Osteocyte (in vitro differentiated cells): ENCODE measurements around the gene CDH4. TPM values are rescaled to one million over a fixed set of nuclear protein-coding genes. Genes with fewer than 3 reads are reported as not detected.

Source experiments
- DNase-seq: peaks from one replicate; pipeline ENCODE4 v3.0.0; 2021; ENCODE audit warnings: mixed read lengths; ENCODE audit not compliant: unreplicated experiment; ENCODE audit errors: extremely low spot score
- H3K27ac Mint-ChIP-seq: one replicate; pipeline ENCODE4 v1.8.0; 2021; ENCODE audit warnings: mild to moderate bottlenecking, mixed read lengths; ENCODE audit not compliant: unreplicated experiment
- H3K27me3 Mint-ChIP-seq: one replicate; pipeline ENCODE4 v1.8.0; 2021; ENCODE audit warnings: mixed read lengths; ENCODE audit not compliant: unreplicated experiment
- H3K36me3 Mint-ChIP-seq: one replicate; pipeline ENCODE4 v1.8.0; 2021; ENCODE audit warnings: mixed read lengths; ENCODE audit not compliant: unreplicated experiment
- H3K4me1 Mint-ChIP-seq: one replicate; pipeline ENCODE4 v1.8.0; 2021; ENCODE audit warnings: mixed read lengths; ENCODE audit not compliant: unreplicated experiment
- H3K4me3 Mint-ChIP-seq: one replicate; pipeline ENCODE4 v1.8.0; 2021; ENCODE audit warnings: mild to moderate bottlenecking, moderate library complexity, mixed read lengths; ENCODE audit not compliant: unreplicated experiment
- H3K9me3 Mint-ChIP-seq: one replicate; pipeline ENCODE4 v1.8.0; 2021; ENCODE audit warnings: mixed read lengths; ENCODE audit not compliant: unreplicated experiment
- total RNA-seq: library from RNA; stranded (reverse); gene quantifications from 2 replicates; pipeline ENCODE4 v1.2.1, GENCODE V29; 2021
- TF ChIP-seq, protein P1 (sequence below): fragments of 200-600 bp; sonication (generic); IDR thresholded peaks from 2 replicates; pipeline ENCODE4 v1.5.0; 2021; ENCODE audit warnings: antibody characterized with exemption, mild to moderate bottlenecking, moderate library complexity

Gene CDH4
- total RNA-seq, 1 donor from 2014 or later: 1.3 TPM

DNA sequence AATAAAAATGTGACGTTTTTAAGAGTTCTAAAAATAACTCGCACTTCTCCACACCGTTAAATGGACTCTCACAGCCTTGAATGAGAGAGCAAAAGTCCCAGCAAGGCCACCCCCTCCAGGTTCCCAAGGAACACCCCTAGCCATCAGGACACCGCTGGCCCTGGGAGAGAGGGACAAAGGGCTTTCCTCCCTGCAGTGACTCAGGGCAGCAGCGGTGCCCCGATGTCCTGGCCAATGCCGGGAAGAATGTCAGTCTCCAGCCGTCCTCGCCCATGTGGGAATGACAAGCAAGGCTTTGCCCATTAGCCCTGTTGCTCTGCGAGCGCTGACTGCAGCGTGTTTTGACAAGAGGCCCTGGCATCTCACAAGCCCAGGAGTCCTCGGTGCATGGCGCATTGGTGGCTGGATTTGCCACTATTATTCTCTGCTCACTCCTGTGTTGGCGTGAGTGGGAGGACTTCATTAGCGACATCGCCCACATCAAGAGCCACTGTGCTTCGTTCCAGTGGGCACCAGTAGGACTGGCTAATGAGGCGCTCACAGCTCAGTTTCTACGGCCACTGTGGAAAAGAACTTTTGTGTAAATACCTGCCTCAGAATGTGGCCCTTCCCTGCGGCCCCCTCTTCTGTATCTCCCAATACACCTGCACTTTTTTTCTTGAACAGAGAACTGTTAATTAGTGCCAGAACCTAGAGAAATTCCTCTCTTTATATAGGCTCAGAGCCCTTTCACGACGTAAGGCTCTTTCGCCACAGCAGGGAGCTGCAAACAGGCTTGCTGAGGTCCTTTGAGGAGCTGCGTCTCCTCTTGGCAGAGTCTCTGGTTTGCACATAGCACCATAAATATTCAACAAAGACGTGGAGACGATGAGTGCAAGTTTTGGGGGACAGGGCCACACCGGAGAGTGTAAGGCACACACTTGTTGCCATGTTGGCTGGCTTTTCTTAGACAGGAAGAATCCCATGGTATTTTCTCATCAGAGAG is 477.0 kb downstream of the CDH4 start:
- DNase-seq: no peak
- H3K9me3 Mint-ChIP-seq: no peaks in the 10 kb centered on the region
- no peaks in the 10 kb centered on the region for H3K4me1 Mint-ChIP-seq
- TF ChIP-seq, protein P1, sequence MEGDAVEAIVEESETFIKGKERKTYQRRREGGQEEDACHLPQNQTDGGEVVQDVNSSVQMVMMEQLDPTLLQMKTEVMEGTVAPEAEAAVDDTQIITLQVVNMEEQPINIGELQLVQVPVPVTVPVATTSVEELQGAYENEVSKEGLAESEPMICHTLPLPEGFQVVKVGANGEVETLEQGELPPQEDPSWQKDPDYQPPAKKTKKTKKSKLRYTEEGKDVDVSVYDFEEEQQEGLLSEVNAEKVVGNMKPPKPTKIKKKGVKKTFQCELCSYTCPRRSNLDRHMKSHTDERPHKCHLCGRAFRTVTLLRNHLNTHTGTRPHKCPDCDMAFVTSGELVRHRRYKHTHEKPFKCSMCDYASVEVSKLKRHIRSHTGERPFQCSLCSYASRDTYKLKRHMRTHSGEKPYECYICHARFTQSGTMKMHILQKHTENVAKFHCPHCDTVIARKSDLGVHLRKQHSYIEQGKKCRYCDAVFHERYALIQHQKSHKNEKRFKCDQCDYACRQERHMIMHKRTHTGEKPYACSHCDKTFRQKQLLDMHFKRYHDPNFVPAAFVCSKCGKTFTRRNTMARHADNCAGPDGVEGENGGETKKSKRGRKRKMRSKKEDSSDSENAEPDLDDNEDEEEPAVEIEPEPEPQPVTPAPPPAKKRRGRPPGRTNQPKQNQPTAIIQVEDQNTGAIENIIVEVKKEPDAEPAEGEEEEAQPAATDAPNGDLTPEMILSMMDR: no peak
- H3K27me3 Mint-ChIP-seq: peaks cover 2% of the 10 kb centered on the region
- H3K4me3 Mint-ChIP-seq: no peak overlapping the region
- no peaks in the 10 kb centered on the region for H3K36me3 Mint-ChIP-seq
- no peak overlapping the region for H3K27ac Mint-ChIP-seq

DNA sequence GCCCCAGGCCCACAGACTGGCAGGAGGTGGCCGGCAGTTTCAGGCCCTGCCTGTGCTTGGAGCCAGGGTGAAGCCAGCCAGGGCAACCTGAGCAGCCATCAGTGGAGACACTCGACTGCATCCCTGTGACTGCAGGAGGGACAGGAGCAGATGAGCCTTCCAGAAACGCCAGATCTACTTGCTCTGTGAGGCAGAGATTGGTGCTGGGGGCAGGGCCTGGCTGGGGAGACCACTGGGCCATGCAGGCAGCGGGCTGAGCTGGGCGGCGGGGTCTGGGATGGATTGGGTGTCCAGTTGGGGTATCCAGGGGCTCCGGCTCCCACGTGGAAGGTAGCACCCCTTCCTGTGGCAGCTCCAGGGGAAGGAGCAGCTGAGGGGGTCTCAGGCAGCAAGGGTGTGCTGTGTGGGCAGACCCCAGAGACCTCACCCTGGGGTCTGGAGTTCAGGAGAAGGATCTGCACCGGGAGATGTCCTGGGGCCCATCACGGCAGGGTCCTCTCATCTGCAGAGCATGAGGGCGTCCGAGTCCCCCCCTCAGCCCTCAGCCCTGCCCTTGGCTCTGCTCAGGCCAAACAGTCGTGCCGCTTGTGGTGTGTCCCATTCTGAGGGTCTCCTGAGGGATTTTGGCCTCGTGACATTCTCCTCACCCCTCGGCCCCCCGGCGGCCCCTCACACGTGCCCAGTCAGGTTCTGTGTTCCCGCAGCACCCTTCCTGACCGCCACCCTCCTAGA is 478.7 kb downstream of the CDH4 start:
- Mint-ChIP-seq H3K36me3 (no peaks in the 10 kb centered on the region), H3K9me3 (no peaks in the 10 kb centered on the region)
- no peak for DNase-seq

DNA sequence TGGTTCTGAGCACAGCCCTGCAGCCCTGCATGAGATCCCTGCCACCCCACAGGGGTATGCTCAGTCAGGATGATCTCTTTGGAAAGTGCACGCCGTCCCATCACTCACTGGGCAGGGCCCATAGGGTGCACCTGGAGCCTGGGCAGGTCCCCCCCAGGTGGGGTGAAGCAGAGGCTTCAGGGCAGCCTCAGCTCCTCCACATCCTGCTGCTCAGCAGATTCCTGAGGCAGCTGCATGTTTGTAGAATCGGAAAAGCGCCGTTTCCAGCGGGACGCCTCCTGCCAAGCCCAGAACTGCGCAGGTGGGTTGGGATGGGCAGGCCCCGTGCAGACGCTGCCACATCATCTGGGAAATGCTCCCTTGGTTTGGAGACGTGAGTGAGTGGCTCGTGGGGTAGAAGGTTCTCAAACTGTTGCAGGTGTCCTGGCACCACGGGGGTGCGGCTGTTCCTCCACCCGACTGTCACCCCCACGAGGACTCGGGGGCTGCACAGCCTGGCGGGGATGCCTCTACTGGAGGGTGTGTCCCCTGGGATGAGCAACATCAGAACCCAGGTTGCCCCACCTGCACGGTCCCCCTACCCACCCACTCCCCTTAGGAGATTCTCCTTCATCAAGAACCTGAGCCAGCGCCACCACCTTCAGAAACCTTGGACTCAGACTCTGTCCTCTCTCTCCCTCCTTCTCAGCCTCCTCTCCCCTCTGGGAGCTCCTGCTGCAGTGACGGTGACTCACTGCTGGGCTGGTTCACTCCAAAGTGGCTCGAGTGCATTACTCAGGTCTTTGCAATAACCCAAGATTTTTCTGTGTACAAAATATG is 479.5 kb downstream of the CDH4 start:
- Mint-ChIP-seq H3K4me1 (no peaks in the 10 kb centered on the region), H3K9me3 (no peaks in the 10 kb centered on the region), H3K27me3 (peaks cover 2% of the 10 kb centered on the region), H3K36me3 (no peaks in the 10 kb centered on the region), H3K4me3 (no peak overlapping the region), H3K27ac (no peak overlapping the region)
- TF ChIP-seq, protein P1: no peak
- no peak for DNase-seq

More for the DNA sequence above, 478.7 kb downstream of the CDH4 start:
- Mint-ChIP-seq H3K27me3 (peaks cover 2% of the 10 kb centered on the region), H3K4me3 (no peak overlapping the region), H3K27ac (no peak overlapping the region), H3K4me1 (no peaks in the 10 kb centered on the region)
- TF ChIP-seq, protein P1: no peak

DNA sequence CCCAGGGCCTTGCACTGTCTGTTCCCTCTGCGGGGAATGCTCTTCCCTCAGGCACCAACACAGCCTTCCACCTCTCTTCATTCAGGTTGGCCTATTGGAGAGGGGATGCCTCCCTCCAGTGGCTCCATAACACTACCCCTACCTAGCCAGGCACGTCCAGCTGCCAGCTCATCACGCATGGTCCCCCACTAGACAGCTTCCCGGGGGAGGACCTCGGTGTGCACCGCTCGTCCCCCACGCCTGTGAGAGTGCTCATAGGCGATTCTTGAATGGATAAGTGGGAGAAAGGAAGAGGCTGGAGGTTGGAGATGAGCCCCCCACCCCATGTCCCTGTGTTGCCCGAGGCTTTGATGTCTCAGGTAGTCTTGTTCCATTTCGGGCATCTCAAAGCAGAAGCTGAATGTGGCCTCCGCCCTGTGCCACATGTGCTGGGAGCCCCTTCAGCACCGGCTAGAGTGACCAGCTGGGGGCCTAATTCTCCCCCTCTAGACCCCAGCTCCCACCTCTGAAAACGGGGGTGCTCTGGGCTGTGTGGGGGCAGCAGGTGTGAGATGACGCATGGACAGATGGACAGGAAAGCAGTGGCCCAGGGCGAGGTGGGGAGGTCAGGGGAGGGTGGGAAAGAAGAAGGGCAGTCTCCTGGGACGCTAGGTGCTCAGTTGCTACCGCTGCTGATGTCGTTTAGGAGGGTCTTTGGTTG is 480.6 kb downstream of the CDH4 start:
- Mint-ChIP-seq H3K4me1 (no peaks in the 10 kb centered on the region), H3K36me3 (no peaks in the 10 kb centered on the region), H3K27me3 (peaks cover 2% of the 10 kb centered on the region), H3K27ac (no peak overlapping the region), H3K9me3 (no peaks in the 10 kb centered on the region), H3K4me3 (no peak overlapping the region)
- DNase-seq: no peak
- TF ChIP-seq, protein P1: no peak
